ENCODE results near the gene ZFP28. TPM values are rescaled to one million over a fixed set of nuclear protein-coding genes. Genes with fewer than 3 reads are reported as not detected.

The ZFP28 gene
- 10 to 100 TPM in 2 of 5 experiments, 1 to 10 TPM in 3; 3.1 to 10.6 (median 5.4) TPM for total RNA-seq
- polyA plus RNA-seq: 1 to 10 TPM; 2.4 to 2.8 TPM
- 14.4 reads per million, percentile 43 among the genes with 10 or more reads in this experiment for total RNA-seq

DNA sequence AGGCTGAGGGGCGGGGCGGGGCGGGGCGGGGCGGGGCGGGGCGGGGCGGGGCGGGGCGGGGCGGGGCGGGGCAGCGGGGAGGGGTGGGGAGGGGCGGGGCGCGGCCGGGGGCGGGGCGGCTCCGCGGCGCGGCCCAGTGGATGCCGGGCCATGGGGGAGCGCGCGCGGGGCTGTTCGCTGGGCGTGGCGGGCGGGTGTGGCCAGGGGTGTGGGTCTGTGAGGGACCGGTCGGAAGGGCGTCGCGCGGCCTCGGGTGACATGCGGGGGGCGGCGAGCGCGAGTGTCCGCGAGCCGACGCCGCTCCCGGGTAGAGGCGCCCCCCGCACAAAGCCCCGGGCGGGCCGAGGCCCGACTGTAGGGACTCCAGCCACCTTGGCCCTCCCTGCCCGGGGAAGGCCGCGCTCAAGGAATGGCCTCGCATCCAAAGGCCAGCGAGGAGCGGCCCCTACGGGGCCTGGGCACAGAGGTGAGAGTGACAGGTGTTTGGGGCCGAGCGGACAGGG, at the start of gene ZFP28:
ZFP28 (plus strand) TSS at position 188 of the 503 bp plus-strand sequence; CDS start at position 259, 71 bp downstream.
- peaks cover 18 to 93% (median 53%) of the 10 kb centered on the region in 11 donors for H3K9me3 Mint-ChIP-seq
- Histone ChIP-seq H3K27ac (ENCODE audit: low read depth, low read length) (peak within 1 kb of the TSS; percentile 83), H3K36me3 (ENCODE audit: control insufficient read depth in 2 of 3, insufficient read depth in 3 of 3, low read length in 3 of 3) (peaks cover 0 to 15% (median 0%) of the 10 kb centered on the region in 3 experiments), H3K9me3 (ENCODE audit: control insufficient read depth in 2 of 3, low read length in 3 of 3) (peaks cover 0 to 63% (median 14%) of the 10 kb centered on the region in 3 experiments), H3K4me1 (ENCODE audit: control insufficient read depth in 2 of 2, insufficient read depth in 2 of 2, low read length in 2 of 2) (peaks cover 5% of the 10 kb centered on the region in 2 donors), H3K27me3 (ENCODE audit: control insufficient read depth in 2 of 2, insufficient read depth in 2 of 2, low read length in 2 of 2) (no peaks in the 10 kb centered on the region), H3K4me3 (ENCODE audit: low read length) (peak within 1 kb of the TSS; percentile 87)
- intact Hi-C loops (cut with micrococcal nuclease): loop anchor here (1.0 to 5.0 kb wide), 11 partner anchors 28 to 1143 kb away; partner anchors contain the start of genes ZNF470 (in 2 of the 2), ZNF71 (in 2 of the 2), ZNF444 (in 1 of the 2) and ZNF460 (in 1 of the 2)
- DNase-seq (peak in 3 of 9 donors; percentile 8 to 66 (median 64)), ATAC-seq (no peak)
- peaks cover 13 to 27% (median 21%) of the 10 kb centered on the region in 7 donors for H3K4me1 Mint-ChIP-seq
- peaks cover 0 to 4% (median 0%) of the 10 kb centered on the region in 5 donors for H3K27me3 Mint-ChIP-seq
- H3K27ac Mint-ChIP-seq: peak within 1 kb of the TSS; percentile 90 to 97 (median 94)
- ChIA-PET POLR2A (interaction anchor here (1.6 kb wide), 1 partner anchor 28 kb away, joined by 4 read pairs; the partner anchor contains the start of gene ZNF470), CTCF (no interaction called here)
- peaks cover 30 to 62% (median 41%) of the 10 kb centered on the region in 5 donors for H3K36me3 Mint-ChIP-seq
- H3K4me3 Mint-ChIP-seq: peak within 1 kb of the TSS; percentile 88 to 95 (median 93)

DNA sequence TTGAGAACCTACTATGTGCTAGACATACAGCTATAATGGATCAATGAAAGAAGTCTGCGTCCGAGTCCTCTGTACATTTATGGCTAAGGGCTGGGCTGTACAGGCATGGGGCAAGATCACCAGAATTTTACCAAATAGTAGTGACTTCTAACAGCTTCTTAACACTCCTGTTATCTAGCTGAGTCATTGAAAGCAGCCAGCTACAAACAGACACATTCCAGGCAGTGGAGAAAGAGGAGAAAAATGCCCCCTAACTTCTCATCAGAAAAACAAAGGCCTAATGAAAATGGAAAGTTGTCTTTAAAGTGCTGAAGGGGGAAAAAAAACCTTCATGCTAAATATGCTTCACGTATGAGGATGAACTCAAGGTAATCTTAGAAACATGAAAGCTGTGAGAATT, 47.3 kb upstream of the ZFP28 start:
- Mint-ChIP-seq H3K27ac (no peak overlapping the region), H3K4me1 (no peaks in the 10 kb centered on the region), H3K27me3 (peaks cover 0 to 3% (median 0%) of the 10 kb centered on the region in 5 donors), H3K4me3 (no peak overlapping the region), H3K9me3 (peaks cover 28 to 98% (median 73%) of the 10 kb centered on the region in 11 donors), H3K36me3 (peaks cover 0 to 77% (median 37%) of the 10 kb centered on the region in 5 donors)
- no peak overlapping the region for H3K4me3 ChIP-seq (ENCODE audit: low read length)
- no peaks in the 10 kb centered on the region for H3K36me3 ChIP-seq (ENCODE audit: control insufficient read depth in 2 of 3, insufficient read depth in 3 of 3, low read length in 3 of 3)
- POLR2A ChIA-PET: no interaction called here
- CTCF ChIA-PET: no interaction called here
- no peak for ATAC-seq
- intact Hi-C loops (cut with micrococcal nuclease): no loop called here
- H3K9me3 ChIP-seq (ENCODE audit: control insufficient read depth in 2 of 3, low read length in 3 of 3): peaks cover 0 to 50% (median 4%) of the 10 kb centered on the region in 3 experiments
- no peaks in the 10 kb centered on the region for H3K4me1 ChIP-seq (ENCODE audit: control insufficient read depth in 2 of 2, insufficient read depth in 2 of 2, low read length in 2 of 2)
- H3K27ac ChIP-seq (ENCODE audit: low read depth, low read length): no peak overlapping the region
- no peaks in the 10 kb centered on the region for H3K27me3 ChIP-seq (ENCODE audit: control insufficient read depth in 2 of 2, insufficient read depth in 2 of 2, low read length in 2 of 2)
- no peak for DNase-seq

- Histone ChIP-seq H3K27me3 (ENCODE audit: control insufficient read depth in 2 of 2, insufficient read depth in 2 of 2, low read length in 2 of 2) (no peaks in the 10 kb centered on the region), H3K4me1 (ENCODE audit: control insufficient read depth in 2 of 2, insufficient read depth in 2 of 2, low read length in 2 of 2) (peaks cover 0 to 5% of the 10 kb centered on the region in 2 donors), H3K27ac (ENCODE audit: low read depth, low read length) (no peak overlapping the region), H3K4me3 (ENCODE audit: low read length) (no peak overlapping the region), H3K9me3 (ENCODE audit: control insufficient read depth in 2 of 3, low read length in 3 of 3) (peaks cover 0 to 42% (median 8%) of the 10 kb centered on the region in 3 experiments), H3K36me3 (ENCODE audit: control insufficient read depth in 2 of 3, insufficient read depth in 3 of 3, low read length in 3 of 3) (no peaks in the 10 kb centered on the region)
- Mint-ChIP-seq H3K27ac (no peak overlapping the region), H3K27me3 (peaks cover 0 to 18% (median 0%) of the 10 kb centered on the region in 5 donors), H3K9me3 (peaks cover 0 to 72% (median 36%) of the 10 kb centered on the region in 11 donors), H3K4me3 (no peak overlapping the region), H3K4me1 (peaks cover 0 to 10% (median 6%) of the 10 kb centered on the region in 7 donors), H3K36me3 (peaks cover 0 to 36% (median 23%) of the 10 kb centered on the region in 5 donors)
- ChIA-PET CTCF (no interaction called here), POLR2A (no interaction called here)
- intact Hi-C loops (cut with micrococcal nuclease): no loop called here
- DNase-seq: no peak
- ATAC-seq: no peak
Observed at GRCh38 chr19:56504581-56504980, 34.2 kb upstream of the ZFP28 start.

DNA sequence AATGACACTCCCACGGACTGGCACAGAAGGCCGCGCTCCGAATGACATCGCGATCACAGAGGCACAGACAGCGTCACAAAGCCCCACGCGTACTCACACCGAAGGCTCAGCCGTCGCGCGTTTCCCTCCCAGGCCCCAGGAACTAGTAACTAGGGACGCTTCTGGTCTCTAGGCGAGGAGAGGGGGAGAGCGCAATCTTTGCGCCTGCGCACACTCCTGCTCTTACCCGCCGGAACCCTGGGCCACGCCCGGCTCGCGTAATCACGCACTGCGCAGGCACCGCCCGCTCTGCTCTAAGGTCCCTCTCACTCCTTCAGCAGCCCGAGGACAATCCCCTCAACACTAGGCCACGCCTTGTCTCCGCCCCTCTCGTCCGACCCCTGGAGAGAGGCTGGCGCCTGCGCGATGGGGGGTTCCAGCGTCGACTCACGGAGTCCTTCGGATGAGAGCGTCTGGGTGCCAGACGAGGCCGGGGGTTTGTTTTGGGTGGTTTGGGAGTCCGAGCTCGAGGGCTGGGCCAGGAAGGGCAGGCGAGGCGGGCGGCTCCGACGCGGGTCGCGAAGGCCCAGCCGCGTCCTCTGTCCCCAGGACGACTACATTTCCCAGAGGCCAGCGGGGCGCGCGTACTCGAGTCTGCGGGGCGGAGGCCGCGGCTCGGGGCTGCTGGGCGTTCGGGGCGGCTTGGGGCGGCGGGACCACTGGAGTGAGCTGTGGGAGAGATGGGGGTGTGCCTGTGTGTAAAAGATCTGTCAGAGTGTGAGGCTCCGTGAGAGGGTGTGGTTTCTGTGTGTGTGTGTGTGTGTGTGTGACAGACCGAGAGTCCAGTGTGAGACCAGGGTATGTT, 31.1 kb upstream of the ZFP28 start, which contains the start of gene ZNF471:
ZNF471 (plus strand) TSS at position 410 of the 844 bp plus-strand sequence. CDS start 3,717 bp downstream, outside the sequence.
- H3K4me3 ChIP-seq (ENCODE audit: low read length): peak within 1 kb of the TSS; percentile 42
- no peaks in the 10 kb centered on the region for H3K36me3 ChIP-seq (ENCODE audit: control insufficient read depth in 2 of 3, insufficient read depth in 3 of 3, low read length in 3 of 3)
- Mint-ChIP-seq H3K27ac (peak within 1 kb of the TSS in 3 of 9 donors; percentile 3 to 81 (median 10)), H3K36me3 (peaks cover 0 to 17% (median 7%) of the 10 kb centered on the region in 5 donors), H3K4me3 (no peak within 1 kb of the TSS), H3K4me1 (peaks cover 0 to 10% (median 6%) of the 10 kb centered on the region in 7 donors), H3K9me3 (peaks cover 1 to 56% (median 17%) of the 10 kb centered on the region in 11 donors), H3K27me3 (peaks cover 0 to 15% (median 0%) of the 10 kb centered on the region in 5 donors)
- peak within 1 kb of the TSS; percentile 85 for H3K27ac ChIP-seq (ENCODE audit: low read depth, low read length)
- DNase-seq (peak; percentile 44 to 93 (median 82)), ATAC-seq (peak; percentile 99)
- peaks cover 0 to 5% of the 10 kb centered on the region in 2 donors for H3K4me1 ChIP-seq (ENCODE audit: control insufficient read depth in 2 of 2, insufficient read depth in 2 of 2, low read length in 2 of 2)
- ChIA-PET POLR2A (interaction anchor here (0.7 kb wide), 1 partner anchor 1675 kb away, joined by 3 read pairs; the partner anchor contains the start of gene ZNF274), CTCF (no interaction called here)
- no peaks in the 10 kb centered on the region for H3K27me3 ChIP-seq (ENCODE audit: control insufficient read depth in 2 of 2, insufficient read depth in 2 of 2, low read length in 2 of 2)
- intact Hi-C loops (cut with micrococcal nuclease): loop anchor here in 1 of 2 donors (1.0 kb wide), 2 partner anchors 31 to 104 kb away; partner anchors contain the start of gene ZFP28
- H3K9me3 ChIP-seq (ENCODE audit: control insufficient read depth in 2 of 3, low read length in 3 of 3): peaks cover 0 to 37% (median 8%) of the 10 kb centered on the region in 3 experiments

DNA sequence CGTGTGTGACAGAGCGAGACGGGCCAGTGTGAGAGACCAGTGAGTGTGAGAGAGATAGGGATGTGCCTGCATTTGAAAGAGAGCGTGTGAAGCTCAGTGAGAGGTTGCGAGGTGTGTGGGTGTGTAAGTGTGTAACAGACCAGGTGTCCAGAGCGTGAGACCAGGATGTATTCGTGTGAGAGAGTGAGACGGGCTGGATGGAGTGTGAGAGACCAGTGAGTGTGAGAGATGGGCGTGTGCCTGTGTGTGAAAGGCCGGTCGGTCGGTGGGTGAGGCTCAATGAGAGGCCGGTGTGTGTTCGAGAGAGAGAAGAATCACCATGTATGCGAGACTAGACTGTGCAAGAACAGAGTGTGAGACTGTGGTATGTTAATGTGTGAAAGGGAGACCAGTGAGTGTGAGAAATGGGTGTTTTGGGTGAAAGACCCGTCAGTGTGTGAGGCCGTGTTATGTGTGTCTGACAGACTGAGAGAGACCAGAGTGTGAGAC, 30.4 kb upstream of the ZFP28 start:
- Mint-ChIP-seq H3K27ac (no peak overlapping the region), H3K4me3 (no peak overlapping the region), H3K27me3 (peaks cover 0 to 13% (median 0%) of the 10 kb centered on the region in 5 donors), H3K4me1 (peaks cover 0 to 10% (median 6%) of the 10 kb centered on the region in 7 donors), H3K9me3 (peaks cover 8 to 56% (median 17%) of the 10 kb centered on the region in 11 donors), H3K36me3 (peaks cover 0 to 17% (median 8%) of the 10 kb centered on the region in 5 donors)
- no peaks in the 10 kb centered on the region for H3K36me3 ChIP-seq (ENCODE audit: control insufficient read depth in 2 of 3, insufficient read depth in 3 of 3, low read length in 3 of 3)
- H3K4me1 ChIP-seq (ENCODE audit: control insufficient read depth in 2 of 2, insufficient read depth in 2 of 2, low read length in 2 of 2): peaks cover 0 to 5% of the 10 kb centered on the region in 2 donors
- no peak for DNase-seq
- intact Hi-C loops (cut with micrococcal nuclease): loop anchor here in 1 of 2 donors (1.0 kb wide), 1 partner anchor 105 kb away; no protein-coding TSS in a partner anchor
- H3K27ac ChIP-seq (ENCODE audit: low read depth, low read length): peak overlapping the region; percentile 85
- H3K4me3 ChIP-seq (ENCODE audit: low read length): peak overlapping the region; percentile 42
- no peak for ATAC-seq
- CTCF ChIA-PET: no interaction called here
- H3K9me3 ChIP-seq (ENCODE audit: control insufficient read depth in 2 of 3, low read length in 3 of 3): peaks cover 0 to 37% (median 8%) of the 10 kb centered on the region in 3 experiments
- POLR2A ChIA-PET: interaction anchor here (0.7 kb wide), 1 partner anchor 1675 kb away, joined by 3 read pairs; the partner anchor contains the start of gene ZNF274
- no peaks in the 10 kb centered on the region for H3K27me3 ChIP-seq (ENCODE audit: control insufficient read depth in 2 of 2, insufficient read depth in 2 of 2, low read length in 2 of 2)
